Ascending aorta (tissue), 2 donors: ENCODE data around the gene PHKA2. TPM values are rescaled to one million over a fixed set of nuclear protein-coding genes. Genes with fewer than 3 reads are reported as not detected.

ENCODE experiments used
- DNase-seq, 2 donors: peaks; one replicate each; pipeline ENCODE4 v3.0.0-alpha.2; 2019; ENCODE audit warnings: low spot score in 2 of 2
- H3K27ac ChIP-seq, 2 donors: fragments of 200-600 bp; sonication (generic); one replicate each; pipeline ENCODE4 v1.5.1; 2016 to 2017; ENCODE audit warnings: mild to moderate bottlenecking in 1 of 2
- H3K27me3 ChIP-seq: fragments of 200-600 bp; sonication (generic); one replicate; pipeline ENCODE4 v1.5.1; 2017
- H3K36me3 ChIP-seq, 2 donors: fragments of 200-600 bp; sonication (generic); one replicate each; pipeline ENCODE4 v1.5.1; 2016
- H3K4me1 ChIP-seq, 2 donors: fragments of 200-600 bp; sonication (generic); one replicate each; pipeline ENCODE4 v1.5.1; 2016 to 2017; ENCODE audit warnings: mild to moderate bottlenecking in 1 of 2
- H3K4me3 ChIP-seq, 2 donors: fragments of 200-600 bp; sonication (generic); one replicate each; pipeline ENCODE4 v1.5.1; 2016 to 2017; ENCODE audit warnings: mild to moderate bottlenecking in 1 of 2
- H3K9me3 ChIP-seq, 2 donors: fragments of 200-600 bp; sonication (generic); one replicate each; pipeline ENCODE4 v1.5.1; 2016
- intact Hi-C: fragments of 100-400 bp; cut with DNase I; formaldehyde crosslinking; loops from one replicate; pipeline ENCODE4 v1.15.1; 2023
- total RNA-seq: library from RNA; depleted of rRNA; stranded (reverse); fragments of >200 nt; gene quantifications from one replicate; pipeline ENCODE4 v1.1.0, GENCODE V29; 2016
- TF ChIP-seq, protein P1 (sequence below), 3 experiments: fragments of 200-600 bp in 2 of 3; fragments of 450-650 bp in 1 of 3; sonication (generic) in 2 of 3; IDR thresholded peaks; one replicate each; pipeline ENCODE4 v1.5.1; 2016 to 2019; ENCODE audit warnings: antibody characterized with exemption in 3 of 3, mild to moderate bottlenecking in 1 of 3, moderate library complexity in 1 of 3

PHKA2 gene
- total RNA-seq, 1 donor from 2014 or later: 16.0 TPM

DNA sequence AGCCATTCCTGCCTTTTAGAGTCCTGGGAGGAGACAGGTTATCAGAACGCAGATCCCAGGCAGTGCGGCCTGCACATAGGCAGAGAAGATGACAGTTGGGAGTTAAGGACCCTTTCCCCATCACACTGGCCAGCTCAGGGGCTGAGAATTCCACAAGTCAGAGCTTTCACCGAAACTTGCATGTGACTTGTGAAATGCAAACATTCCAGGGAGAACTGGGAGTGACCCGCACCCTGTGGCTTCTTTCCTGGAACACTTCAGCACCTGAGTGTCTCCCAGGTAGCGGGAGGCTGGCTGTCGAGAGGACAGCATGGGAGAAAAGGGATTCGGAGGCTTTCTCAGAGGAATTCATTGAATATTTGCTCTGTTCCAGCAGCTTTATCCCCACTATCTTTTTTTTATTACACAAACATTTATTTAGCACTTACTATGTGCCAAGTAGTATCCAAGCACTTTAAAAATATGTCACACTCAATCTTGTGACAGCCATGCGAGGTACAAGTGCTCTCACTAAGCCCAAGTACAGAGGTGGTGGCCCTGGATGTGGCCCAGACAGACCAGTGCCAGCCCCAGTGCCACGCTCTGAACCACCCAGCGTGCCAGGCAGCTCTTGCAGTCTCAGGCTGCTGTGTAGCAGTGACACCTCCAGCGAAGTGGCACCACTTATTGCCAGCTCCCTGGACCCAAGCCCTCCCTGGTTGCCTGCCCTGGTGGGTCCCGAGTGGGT is 100.5 kb downstream of the PHKA2 start:
- intact Hi-C loops: no loop called here
- no peak for DNase-seq

DNA sequence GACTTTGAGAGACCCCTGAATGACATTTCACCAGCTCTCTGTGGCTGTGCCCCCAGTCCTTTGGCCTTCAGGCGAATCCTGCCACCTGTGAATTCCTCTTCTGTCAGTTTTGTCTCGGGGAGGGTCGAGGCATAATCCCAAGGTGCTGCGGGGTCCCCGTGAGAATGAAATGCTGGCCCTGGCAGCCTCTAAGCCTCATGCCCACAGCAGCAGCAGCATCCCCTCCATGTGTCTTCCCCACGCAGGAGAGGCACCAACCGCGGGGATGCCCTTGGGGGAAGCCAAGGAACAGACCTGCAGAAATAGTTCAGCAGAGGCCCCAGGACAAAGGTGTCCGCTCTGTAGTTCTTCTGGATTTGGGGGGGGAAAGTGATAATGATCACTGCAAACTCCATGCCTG is 104.8 kb downstream of the PHKA2 start:
- no peaks in the 10 kb centered on the region for H3K9me3 ChIP-seq
- peak in 1 of 2 donors; percentile 57 for DNase-seq
- intact Hi-C loops: no loop called here

More for the DNA sequence above, 100.5 kb downstream of the PHKA2 start:
- H3K27ac ChIP-seq: peak overlapping the region; percentile 92 to 97
- H3K27me3 ChIP-seq: no peaks in the 10 kb centered on the region
- H3K4me3 ChIP-seq: no peak overlapping the region
- H3K9me3 ChIP-seq: no peaks in the 10 kb centered on the region
- H3K4me1 ChIP-seq: peaks cover 7 to 22% of the 10 kb centered on the region in 2 donors
- TF ChIP-seq, protein P1, sequence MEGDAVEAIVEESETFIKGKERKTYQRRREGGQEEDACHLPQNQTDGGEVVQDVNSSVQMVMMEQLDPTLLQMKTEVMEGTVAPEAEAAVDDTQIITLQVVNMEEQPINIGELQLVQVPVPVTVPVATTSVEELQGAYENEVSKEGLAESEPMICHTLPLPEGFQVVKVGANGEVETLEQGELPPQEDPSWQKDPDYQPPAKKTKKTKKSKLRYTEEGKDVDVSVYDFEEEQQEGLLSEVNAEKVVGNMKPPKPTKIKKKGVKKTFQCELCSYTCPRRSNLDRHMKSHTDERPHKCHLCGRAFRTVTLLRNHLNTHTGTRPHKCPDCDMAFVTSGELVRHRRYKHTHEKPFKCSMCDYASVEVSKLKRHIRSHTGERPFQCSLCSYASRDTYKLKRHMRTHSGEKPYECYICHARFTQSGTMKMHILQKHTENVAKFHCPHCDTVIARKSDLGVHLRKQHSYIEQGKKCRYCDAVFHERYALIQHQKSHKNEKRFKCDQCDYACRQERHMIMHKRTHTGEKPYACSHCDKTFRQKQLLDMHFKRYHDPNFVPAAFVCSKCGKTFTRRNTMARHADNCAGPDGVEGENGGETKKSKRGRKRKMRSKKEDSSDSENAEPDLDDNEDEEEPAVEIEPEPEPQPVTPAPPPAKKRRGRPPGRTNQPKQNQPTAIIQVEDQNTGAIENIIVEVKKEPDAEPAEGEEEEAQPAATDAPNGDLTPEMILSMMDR (IDR thresholded peaks at IDR 0.05): no peak
- no peaks in the 10 kb centered on the region for H3K36me3 ChIP-seq

DNA sequence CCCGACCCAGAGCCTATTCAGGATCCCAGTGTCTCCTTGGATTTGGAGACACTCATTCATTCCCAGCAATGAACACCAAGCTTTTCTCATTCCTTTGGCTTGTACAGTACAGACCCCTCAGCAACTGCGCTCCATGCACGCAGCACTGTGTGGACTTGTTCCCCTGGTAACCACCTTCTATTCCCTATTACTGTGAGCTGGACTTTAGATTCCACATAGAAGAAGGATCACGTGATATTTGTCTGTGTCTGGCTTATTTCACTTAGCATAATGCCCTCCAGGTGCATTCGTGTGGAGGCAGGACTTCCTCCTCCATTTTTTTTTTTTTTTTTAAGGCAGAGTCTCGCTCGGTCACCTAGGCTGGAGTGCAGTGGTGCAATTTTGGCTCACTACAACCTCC is 106.4 kb downstream of the PHKA2 start:
- TF ChIP-seq, protein P1 (IDR thresholded peaks at IDR 0.05): no peak
- Histone ChIP-seq H3K4me1 (peaks cover 3 to 8% of the 10 kb centered on the region in 2 donors), H3K36me3 (no peaks in the 10 kb centered on the region), H3K4me3 (no peak overlapping the region), H3K27me3 (no peaks in the 10 kb centered on the region), H3K27ac (no peak overlapping the region), H3K9me3 (no peaks in the 10 kb centered on the region)
- peak in 1 of 2 donors; percentile 42 for DNase-seq
- intact Hi-C loops: no loop called here

More for the DNA sequence above, 104.8 kb downstream of the PHKA2 start:
- peaks cover 1 to 4% of the 10 kb centered on the region in 2 donors for H3K4me1 ChIP-seq
- H3K4me3 ChIP-seq: no peak overlapping the region
- H3K27me3 ChIP-seq: no peaks in the 10 kb centered on the region
- TF ChIP-seq, protein P1 (IDR thresholded peaks at IDR 0.05): no peak
- no peak overlapping the region for H3K27ac ChIP-seq
- H3K36me3 ChIP-seq: no peaks in the 10 kb centered on the region

DNA sequence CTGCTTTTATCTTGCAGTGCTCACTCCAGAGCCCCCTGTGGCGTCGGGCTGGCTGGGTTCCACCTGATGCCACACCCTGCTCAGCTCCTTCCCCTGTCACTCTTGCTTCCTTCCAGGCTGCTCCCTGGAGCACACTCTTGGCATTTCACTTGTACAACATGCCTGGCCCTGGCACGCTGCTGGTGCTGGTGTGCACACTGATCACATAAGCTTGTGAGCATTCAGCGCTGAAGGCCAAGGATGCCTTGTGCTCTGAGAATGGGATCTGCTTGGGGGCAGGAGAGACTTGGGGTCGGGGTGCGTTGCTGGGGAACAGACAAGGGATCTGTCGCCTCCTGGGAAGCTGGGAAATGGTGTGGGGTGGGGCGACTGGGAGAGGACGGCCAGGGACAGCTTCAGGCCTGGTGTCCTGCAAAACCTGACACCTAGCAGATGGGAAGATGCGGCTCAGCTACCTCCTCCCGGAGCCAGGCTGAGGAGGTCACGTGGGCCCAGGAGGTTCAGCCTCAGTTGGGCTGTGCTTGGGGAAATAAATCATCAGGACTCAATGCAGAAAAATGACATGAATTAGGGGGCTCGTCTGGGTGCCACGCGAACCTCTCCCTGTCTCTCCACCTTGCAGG is 108.5 kb downstream of the PHKA2 start:
- H3K27me3 ChIP-seq: no peaks in the 10 kb centered on the region
- DNase-seq: peak in 1 of 2 donors; percentile 61
- intact Hi-C loops: no loop called here
- TF ChIP-seq, protein P1 (IDR thresholded peaks at IDR 0.05): no peak
- peaks cover 7 to 20% of the 10 kb centered on the region in 2 donors for H3K4me1 ChIP-seq
- no peak overlapping the region for H3K4me3 ChIP-seq
- H3K36me3 ChIP-seq: no peaks in the 10 kb centered on the region
- H3K27ac ChIP-seq: peak overlapping the region; percentile 34 to 91
- H3K9me3 ChIP-seq: no peaks in the 10 kb centered on the region

DNA sequence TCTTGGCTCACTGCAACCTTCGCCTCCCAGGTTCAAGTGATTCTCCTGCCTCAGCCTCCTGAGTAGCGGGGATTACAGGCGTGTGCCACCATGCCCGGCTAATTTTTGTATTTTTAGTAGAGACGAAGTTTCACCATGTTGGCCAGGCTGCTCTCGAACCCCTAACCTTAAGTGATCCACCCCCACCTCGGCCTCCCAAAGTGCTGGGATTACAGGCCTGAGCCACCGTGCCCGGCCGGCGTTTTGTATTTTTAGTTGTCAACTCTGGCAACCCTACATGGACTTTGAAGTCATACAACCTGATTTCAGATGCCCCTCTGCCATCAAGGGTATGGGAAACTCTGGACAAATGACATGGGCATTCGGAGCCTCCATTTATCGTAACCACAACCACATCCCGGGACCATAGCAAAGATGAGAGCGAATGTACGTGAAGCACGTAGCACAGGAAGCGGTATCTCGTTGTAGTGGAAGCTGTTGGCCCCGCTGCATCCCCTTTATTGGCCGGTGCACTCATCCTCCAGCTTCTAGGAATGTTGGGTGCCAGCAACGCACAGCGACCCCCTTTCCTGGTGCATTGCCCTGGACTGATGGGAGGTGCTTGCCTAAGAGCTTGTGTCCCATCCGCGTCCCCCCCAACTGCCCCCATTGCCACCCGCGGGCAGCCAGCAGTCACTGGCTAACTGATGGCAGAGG is 109.2 kb downstream of the PHKA2 start:
- TF ChIP-seq, protein P1 (IDR thresholded peaks at IDR 0.05): no peak
- Histone ChIP-seq H3K9me3 (no peaks in the 10 kb centered on the region), H3K27ac (peak overlapping the region; percentile 34 to 91), H3K4me3 (no peak overlapping the region), H3K36me3 (no peaks in the 10 kb centered on the region), H3K27me3 (no peaks in the 10 kb centered on the region), H3K4me1 (peaks cover 7 to 20% of the 10 kb centered on the region in 2 donors)
- peak in 1 of 2 donors; percentile 49 for DNase-seq
- intact Hi-C loops: loop anchor here (5.0 kb wide), 1 partner anchor 42 kb away; no protein-coding TSS in a partner anchor
